H1 (cell line): ENCODE results near the gene ANP32B. TPM values are rescaled to one million over a fixed set of nuclear protein-coding genes. Genes with fewer than 3 reads are reported as not detected.

ENCODE experiments used
- CTCF ChIA-PET: fragments of 300-600 bp; sonication (Branson Sonifier 250); formaldehyde crosslinking; loops from one replicate; lab custom pipeline; 2021; ENCODE audit not compliant: partially characterized antibody; lab: Charles Lee
- POLR2A ChIA-PET: fragments of 300-600 bp; sonication (Branson Sonifier 250); formaldehyde crosslinking; loops from one replicate; lab custom pipeline; 2021; ENCODE audit warnings: inconsistent platforms; ENCODE audit not compliant: partially characterized antibody; lab: Charles Lee
- DNase-seq, 2 experiments: peaks; one replicate each; pipeline versions ENCODE4 v3.0.0 to v3.0.0-alpha.2; 2010 to 2022; ENCODE audit warnings: low spot score in 2 of 2, low read depth in 1 of 2, mixed read lengths in 1 of 2
- FAIRE-seq: peaks from 2 replicates; lab custom pipeline; 2011; peaks lifted over from hg19 to GRCh38; lab: Jason Lieb, UNC
- H2AFZ ChIP-seq: 2 replicates; pipeline ENCODE4 v1.8.1; 2012; ENCODE audit warnings: low read length, inconsistent platforms
- H2AK5ac ChIP-seq: 2 replicates; pipeline ENCODE4 v1.6.1; 2013; ENCODE audit warnings: low read depth, low read length
- H2BK120ac ChIP-seq: replicated peaks from 2 replicates; pipeline ENCODE3; 2013; ENCODE audit warnings: low read depth, low read length, inconsistent platforms
- H2BK12ac ChIP-seq: 2 replicates; pipeline ENCODE4 v1.6.1; 2013; ENCODE audit warnings: low read depth, low read length
- H2BK15ac ChIP-seq: 2 replicates; pipeline ENCODE4 v1.6.1; 2013; ENCODE audit warnings: low read length
- H2BK20ac ChIP-seq: 2 replicates; pipeline ENCODE4 v1.6.1; 2013; ENCODE audit warnings: low read length
- H2BK5ac ChIP-seq: 2 replicates; pipeline ENCODE4 v1.6.1; 2013; ENCODE audit warnings: low read depth, low read length
- H3K14ac ChIP-seq: 2 replicates; pipeline ENCODE4 v1.6.1; 2013; ENCODE audit warnings: inconsistent platforms; ENCODE audit not compliant: insufficient read length
- H3K18ac ChIP-seq: 2 replicates; pipeline ENCODE4 v1.6.1; 2013; ENCODE audit warnings: low read length; ENCODE audit errors: extremely low read depth
- H3K23ac ChIP-seq: 2 replicates; pipeline ENCODE4 v1.6.1; 2013; ENCODE audit warnings: inconsistent platforms; ENCODE audit not compliant: insufficient read length
- H3K23me2 ChIP-seq: 2 replicates; pipeline ENCODE4 v1.6.1; 2013; ENCODE audit warnings: low read depth, low read length
- H3K27ac ChIP-seq: 2 replicates; pipeline ENCODE4 v1.6.1; 2011; ENCODE audit warnings: low read depth, low read length, inconsistent platforms
- H3K27me3 ChIP-seq, 4 experiments: replicated peaks in 1 of 4; 1 replicate in 1 of 4; 2 replicates in 3 of 4; pipeline versions ENCODE4 v1.6.1 to v1.8.1; 2011 to 2013; ENCODE audit warnings: low read length in 3 of 4, mild to moderate bottlenecking in 3 of 4, inconsistent platforms in 2 of 4, mixed read lengths in 2 of 4, moderate library complexity in 1 of 4; ENCODE audit not compliant: control insufficient read depth in 3 of 4, insufficient read depth in 3 of 4; ENCODE audit errors: extremely low read depth in 1 of 4
- H3K36me3 ChIP-seq, 4 experiments: 2 replicates each; pipeline versions ENCODE4 v1.6.1 to v1.8.1; 2011 to 2013; ENCODE audit warnings: mild to moderate bottlenecking in 4 of 4, low read length in 3 of 4, moderate library complexity in 2 of 4, control low read depth in 1 of 4, inconsistent platforms in 1 of 4; ENCODE audit not compliant: insufficient read depth in 4 of 4, control insufficient read depth in 2 of 4
- H3K4ac ChIP-seq: replicated peaks from 2 replicates; pipeline ENCODE3; 2013; ENCODE audit warnings: low read length, low read depth, mixed read lengths, inconsistent platforms; ENCODE audit not compliant: insufficient read length
- H3K4me1 ChIP-seq, 4 experiments: replicated peaks in 1 of 4; 1 replicate in 1 of 4; 2 replicates in 3 of 4; pipeline versions ENCODE4 v1.6.1 to v1.8.1; 2011 to 2013; ENCODE audit warnings: low read length in 3 of 4, inconsistent platforms in 2 of 4, mixed read lengths in 1 of 4; ENCODE audit not compliant: insufficient read depth in 4 of 4, control insufficient read depth in 3 of 4
- H3K4me2 ChIP-seq, 2 experiments: 2 replicates each; pipeline versions ENCODE4 v1.6.1 to v1.8.1; 2011 to 2013; ENCODE audit warnings: low read depth in 2 of 2, low read length in 2 of 2, control low read depth in 1 of 2, inconsistent platforms in 1 of 2, mild to moderate bottlenecking in 1 of 2; ENCODE audit not compliant: insufficient read depth in 1 of 2
- H3K4me3 ChIP-seq, 4 experiments: fragments of 200-600, 300-600 bp in 1 of 4; sonication (generic), shearing (Covaris generic), sonication (Bioruptor Twin) in 1 of 4; 2 replicates each; pipeline versions ENCODE4 v1.5.1 to v1.8.1; 2011 to 2016; ENCODE audit warnings: low read length in 4 of 4, low read depth in 3 of 4, control low read depth in 2 of 4, inconsistent platforms in 2 of 4, mild to moderate bottlenecking in 2 of 4, mixed read lengths in 1 of 4, moderate library complexity in 1 of 4; ENCODE audit not compliant: insufficient read depth in 2 of 4; ENCODE audit errors: extremely low read depth in 1 of 4
- H3K56ac ChIP-seq: replicated peaks from 2 replicates; pipeline ENCODE3; 2013; ENCODE audit warnings: low read depth, mild to moderate bottlenecking, mixed read lengths, low read length, inconsistent platforms; ENCODE audit not compliant: insufficient read length
- H3K79me1 ChIP-seq: 2 replicates; pipeline ENCODE4 v1.6.1; 2013; ENCODE audit warnings: low read depth, low read length, control low read depth
- H3K79me2 ChIP-seq, 2 experiments: 2 replicates each; pipeline versions ENCODE4 v1.6.1 to v1.8.1; 2012 to 2013; ENCODE audit warnings: low read length in 2 of 2, mild to moderate bottlenecking in 2 of 2, inconsistent platforms in 1 of 2; ENCODE audit not compliant: insufficient read depth in 2 of 2, control insufficient read depth in 1 of 2
- H3K9ac ChIP-seq, 4 experiments: replicated peaks in 1 of 4; 1 replicate in 1 of 4; 2 replicates in 3 of 4; pipeline versions ENCODE4 v1.6.1 to v1.8.1; 2011 to 2013; ENCODE audit warnings: low read depth in 3 of 4, low read length in 3 of 4, control low read depth in 2 of 4, mild to moderate bottlenecking in 2 of 4, moderate library complexity in 2 of 4, inconsistent platforms in 1 of 4; ENCODE audit errors: extremely low read depth in 1 of 4
- H3K9me3 ChIP-seq, 2 experiments: 2 replicates each; pipeline versions ENCODE4 v1.6.1 to v1.8.1; 2012 to 2013; ENCODE audit warnings: mild to moderate bottlenecking in 2 of 2, moderate library complexity in 2 of 2, control low read depth in 1 of 2, inconsistent platforms in 1 of 2, low read depth in 1 of 2, low read length in 1 of 2, mixed read lengths in 1 of 2; ENCODE audit not compliant: insufficient read depth in 2 of 2
- H4K20me1 ChIP-seq, 2 experiments: replicated peaks in 1 of 2; 2 replicates each; pipeline versions ENCODE3 to v1.8.1; 2011 to 2013; ENCODE audit warnings: inconsistent platforms in 2 of 2, low read length in 2 of 2, mild to moderate bottlenecking in 1 of 2; ENCODE audit not compliant: insufficient read depth in 2 of 2, control insufficient read depth in 1 of 2
- H4K5ac ChIP-seq: 2 replicates; pipeline ENCODE4 v1.6.1; 2013; ENCODE audit warnings: low read length, low read depth, mixed read lengths, inconsistent platforms; ENCODE audit not compliant: insufficient read length
- H4K8ac ChIP-seq: 2 replicates; pipeline ENCODE4 v1.8.0; 2013; ENCODE audit warnings: mild to moderate bottlenecking, moderate library complexity, low read length, inconsistent platforms; ENCODE audit not compliant: insufficient read depth; ENCODE audit errors: extremely low read depth
- H4K91ac ChIP-seq: replicated peaks from 2 replicates; pipeline ENCODE3; 2013; ENCODE audit warnings: low read length, mixed read lengths, inconsistent platforms; ENCODE audit not compliant: insufficient read length
- CREB1 ChIP-seq: IDR thresholded peaks from 2 replicates; pipeline ENCODE4 v1.6.1; 2012; ENCODE audit warnings: inconsistent platforms
- E2F6 ChIP-seq: IDR thresholded peaks from 2 replicates; pipeline ENCODE4 v1.6.1; 2012; ENCODE audit warnings: inconsistent platforms
- RBBP5 ChIP-seq: IDR thresholded peaks from 2 replicates; pipeline ENCODE4 v1.7.1; 2012; ENCODE audit warnings: low read depth, mild to moderate bottlenecking, inconsistent platforms, low read length, moderate library complexity, borderline replicate concordance
- SUZ12 ChIP-seq: fragments of 200-600 bp; sonication (generic); IDR thresholded peaks from 2 replicates; pipeline ENCODE4 v1.6.1; 2012; ENCODE audit warnings: mild to moderate bottlenecking, inconsistent platforms, low read length, moderate library complexity, mixed read lengths
- USF2 ChIP-seq: IDR thresholded peaks from 2 replicates; pipeline ENCODE4 v1.6.1; 2011; ENCODE audit warnings: low read length, improper control_type of control experiment
- WGBS, 2 experiments: shearing (Covaris generic) in 1 of 2; methylation state at CpG; one replicate each; pipeline versions ENCODE4 v1.1.6 to v1.1.7; 2013 to 2015; ENCODE audit warnings: low lambda C conversion rate in 2 of 2, mixed read lengths in 2 of 2, inconsistent platforms in 1 of 2, low coverage in 1 of 2, missing lambda C conversion rate in 1 of 2; ENCODE audit not compliant: insufficient replicate concordance in 2 of 2, insufficient coverage in 1 of 2, insufficient read length in 1 of 2; ENCODE audit errors: extremely low coverage in 1 of 2, missing lambda C conversion rate in 1 of 2; 5-methylcytosine and 5-hydroxymethylcytosine counted together
- polyA plus RNA-seq, 7 experiments: library from polyadenylated mRNA; depleted of rRNA in 3 of 7; stranded (reverse) in 5 of 7; unstranded in 2 of 7; fragments of >200 nt in 5 of 7; fragments of 200-250 nt in 2 of 7; gene quantifications; 1 replicate in 5 of 7; 2 replicates in 1 of 7; 4 replicates in 1 of 7; pipeline versions ENCODE4 v1.2.1 to v1.2.3, GENCODE V29; 2011 to 2013; ENCODE audit warnings: missing spikeins in 2 of 7, mixed read lengths in 2 of 7
- total RNA-seq: library from RNA; stranded (reverse); fragmentation: NEBNext Ultra II Directional; extraction: Animal tissue kit (Norgen Biotek cat#: 25700); gene quantifications from 2 replicates; pipeline ENCODE4 v1.2.1, GENCODE V29; 2021

The ANP32B gene
- total and polyA plus RNA-seq, 2 of the 8 experiments (the other 6 are each of a cell fraction or from before 2014, with no cell fraction given), result 7.6 to 88.1 TPM

- POLR2A ChIA-PET, result interaction anchor here (1.2 kb wide), 2 partner anchors 9 to 27 kb away, joined by 3 to 4 read pairs; no protein-coding TSS in a partner anchor
- Histone ChIP-seq H3K23ac (no peak overlapping the region), H4K8ac (no peak overlapping the region), H4K20me1 (peaks cover 0 to 5% of the 10 kb centered on the region in 2 experiments), H2BK12ac (no peak overlapping the region), H3K27ac (no peak overlapping the region), H3K4me3 (no peak overlapping the region), H3K36me3 (peaks cover 0 to 11% (median 4%) of the 10 kb centered on the region in 4 experiments; a peak in 2 of 8 replicates), H3K18ac (no peak overlapping the region), H2BK5ac (no peak overlapping the region; the same call in 1 of the 2 replicates), H3K9me3 (no peaks in the 10 kb centered on the region), H3K23me2 (no peaks in the 10 kb centered on the region), H2AK5ac (no peak overlapping the region), H4K91ac (no peak overlapping the region)
- CTCF ChIA-PET, result interaction anchor here (0.6 to 1.7 kb wide), 9 partner anchors 7 to 55 kb away, joined by 3 to 8 read pairs (median 3); no protein-coding TSS in a partner anchor
- TF ChIP-seq SUZ12 (no peak), E2F6 (no peak), USF2 (no peak), CREB1 (no peak), RBBP5 (no peak)
- TF ChIP-seq, all 59 proteins: peak for 0
- Histone ChIP-seq H3K79me2 (no peaks in the 10 kb centered on the region), H3K14ac (no peak overlapping the region), H3K56ac (no peak overlapping the region), H3K27me3 (no peaks in the 10 kb centered on the region), H3K4ac (no peak overlapping the region), H3K79me1 (no peaks in the 10 kb centered on the region), H2BK20ac (no peak overlapping the region), H3K9ac (no peak overlapping the region), H2AFZ (no peak overlapping the region), H3K4me1 (no peaks in the 10 kb centered on the region), H2BK15ac (no peak overlapping the region), H4K5ac (no peak overlapping the region), H3K4me2 (no peak overlapping the region), H2BK120ac (no peak overlapping the region)
- 89% methylated on average over 8 of the region's 8 CpGs; no CpG with 5 or more reads in 1 of the 2 experiments for WGBS, 2 experiments
- no peak for FAIRE-seq
- no peak for DNase-seq
Observed at GRCh38 chr9:98020476-98021145, 37.5 kb downstream of the ANP32B start.
